Neuronal stem cell (in vitro differentiated cells): ENCODE data around the gene HOXA7.
A peak's percentile ranks its signal among the peaks of the same experiment; 100 is the strongest.

ENCODE experiments used
- DNase-seq: peaks from one replicate; pipeline ENCODE4 v3.0.0-alpha.2; 2013; ENCODE audit warnings: low spot score
- H2AFZ ChIP-seq: one replicate; pipeline ENCODE4 v1.6.1; 2013; ENCODE audit warnings: mild to moderate bottlenecking, low read length, inconsistent platforms
- H2AK5ac ChIP-seq: 2 replicates; pipeline ENCODE4 v1.6.1; 2013; ENCODE audit warnings: low read depth, mild to moderate bottlenecking, inconsistent platforms, low read length, moderate library complexity, mixed read lengths
- H2BK120ac ChIP-seq: 2 replicates; pipeline ENCODE4 v1.6.1; 2013; ENCODE audit warnings: low read depth, mild to moderate bottlenecking, inconsistent platforms, low read length, moderate library complexity, mixed read lengths
- H2BK12ac ChIP-seq: one replicate; pipeline ENCODE4 v1.6.1; 2013; ENCODE audit warnings: low read length, inconsistent platforms
- H2BK15ac ChIP-seq: 2 replicates; pipeline ENCODE4 v1.6.1; 2013; ENCODE audit warnings: mild to moderate bottlenecking, low read length, inconsistent platforms, mixed read lengths
- H2BK5ac ChIP-seq: one replicate; pipeline ENCODE4 v1.6.1; 2013; ENCODE audit warnings: inconsistent platforms, mild to moderate bottlenecking, low read length, moderate library complexity
- H3K14ac ChIP-seq: one replicate; pipeline ENCODE4 v1.6.1; 2013; ENCODE audit warnings: low read length, inconsistent platforms
- H3K18ac ChIP-seq: 2 replicates; pipeline ENCODE4 v1.6.1; 2013; ENCODE audit warnings: low read length, inconsistent platforms
- H3K23ac ChIP-seq: 2 replicates; pipeline ENCODE4 v1.6.1; 2013; ENCODE audit warnings: low read depth, mild to moderate bottlenecking, mixed read lengths, low read length, inconsistent platforms; ENCODE audit not compliant: poor library complexity
- H3K27ac ChIP-seq: replicated peaks from 3 replicates; pipeline ENCODE4 v1.5.1; 2013; ENCODE audit warnings: low read length, inconsistent platforms
- H3K27me3 ChIP-seq, 3 experiments: 2 replicates each; pipeline ENCODE4 v1.6.1; 2013; ENCODE audit warnings: low read length in 3 of 3, mild to moderate bottlenecking in 2 of 3, inconsistent platforms in 1 of 3, low read depth in 1 of 3, mixed read lengths in 1 of 3, moderate library complexity in 1 of 3; ENCODE audit not compliant: control insufficient read depth in 3 of 3, insufficient read depth in 3 of 3
- H3K36me3 ChIP-seq, 2 donors: replicated peaks in 1 of 2; 2 replicates each; pipeline ENCODE4 v1.6.1; 2013; ENCODE audit warnings: low read length in 2 of 2; ENCODE audit not compliant: control insufficient read depth in 2 of 2, insufficient read depth in 2 of 2
- H3K4ac ChIP-seq: 2 replicates; pipeline ENCODE4 v1.6.1; 2013; ENCODE audit warnings: inconsistent platforms, mild to moderate bottlenecking, low read length, moderate library complexity
- H3K4me1 ChIP-seq, 2 donors: 1 replicate in 1 of 2; 2 replicates in 1 of 2; pipeline ENCODE4 v1.6.1; 2013; ENCODE audit warnings: low read length in 2 of 2, low read depth in 1 of 2; ENCODE audit not compliant: control insufficient read depth in 2 of 2, insufficient read depth in 1 of 2
- H3K4me2 ChIP-seq: one replicate; pipeline ENCODE4 v1.6.1; 2013; ENCODE audit warnings: mild to moderate bottlenecking, low read length, inconsistent platforms; ENCODE audit not compliant: insufficient read depth, poor library complexity, severe bottlenecking
- H3K4me3 ChIP-seq, 2 donors: 2 replicates each; pipeline ENCODE4 v1.5.1; 2013; ENCODE audit warnings: low read length in 2 of 2, mild to moderate bottlenecking in 2 of 2, inconsistent platforms in 1 of 2, moderate library complexity in 1 of 2
- H3K79me1 ChIP-seq: one replicate; pipeline ENCODE4 v1.6.1; 2013; ENCODE audit warnings: low read depth, mild to moderate bottlenecking, inconsistent platforms, low read length, moderate library complexity
- H3K9ac ChIP-seq: one replicate; pipeline ENCODE4 v1.6.1; 2013; ENCODE audit warnings: mild to moderate bottlenecking, low read depth, low read length, inconsistent platforms; ENCODE audit not compliant: poor library complexity
- H3K9me3 ChIP-seq, 2 donors: replicated peaks in 1 of 2; 2 replicates each; pipeline versions ENCODE3 to v1.6.1; 2013; ENCODE audit warnings: low read length in 2 of 2, mild to moderate bottlenecking in 2 of 2, inconsistent platforms in 1 of 2, low read depth in 1 of 2, mixed read lengths in 1 of 2, moderate library complexity in 1 of 2; ENCODE audit not compliant: control insufficient read depth in 2 of 2, insufficient read depth in 1 of 2
- H4K8ac ChIP-seq: one replicate; pipeline ENCODE4 v1.6.1; 2013; ENCODE audit warnings: low read depth, mild to moderate bottlenecking, inconsistent platforms, low read length, moderate library complexity
- H4K91ac ChIP-seq: one replicate; pipeline ENCODE4 v1.6.1; 2013; ENCODE audit warnings: low read length, low read depth, mild to moderate bottlenecking, inconsistent platforms; ENCODE audit not compliant: poor library complexity
- WGBS, 2 donors: extraction: QIAGEN DNeasy Blood & Tissue Kit; methylation state at CpG; one replicate each; pipeline ENCODE4 v1.1.7; 2013; ENCODE audit warnings: missing lambda C conversion rate in 2 of 2, mixed read lengths in 1 of 2; ENCODE audit not compliant: insufficient read length in 2 of 2, insufficient replicate concordance in 1 of 2; ENCODE audit errors: extremely low coverage in 2 of 2; 5-methylcytosine and 5-hydroxymethylcytosine counted together

The HOXA7 gene

DNA sequence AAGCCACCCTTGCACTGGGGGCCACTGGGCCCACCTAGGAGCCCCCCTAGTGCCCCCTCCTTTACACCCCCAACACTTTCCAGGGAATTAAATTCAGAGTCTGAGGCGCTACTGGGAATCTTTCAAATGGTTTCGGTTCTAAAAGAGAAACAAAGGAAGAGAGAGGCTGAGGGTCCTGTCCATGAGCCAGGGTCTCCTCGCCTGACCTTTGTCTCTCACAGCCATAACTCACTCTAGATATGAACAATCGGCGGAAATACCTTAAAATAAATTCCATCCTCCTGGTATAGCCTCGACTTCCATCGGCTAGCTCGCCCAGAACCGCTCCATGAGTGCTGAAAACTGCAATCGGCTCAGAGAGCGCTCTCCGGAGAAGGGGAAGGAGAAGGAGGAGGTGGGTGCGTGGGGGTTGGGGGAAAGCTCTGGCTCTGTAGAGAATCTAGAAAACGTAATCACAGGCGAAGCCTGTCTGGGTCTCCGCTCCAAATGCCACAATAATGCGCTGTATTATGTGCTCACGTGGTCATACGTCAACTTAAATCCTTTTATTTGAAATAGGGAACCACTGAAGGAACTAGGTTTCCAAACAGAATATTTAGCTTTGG, 38.5 kb downstream of the HOXA7 start:
- H3K4me3 ChIP-seq = no peak overlapping the region
- H4K8ac ChIP-seq = no peak overlapping the region

DNA sequence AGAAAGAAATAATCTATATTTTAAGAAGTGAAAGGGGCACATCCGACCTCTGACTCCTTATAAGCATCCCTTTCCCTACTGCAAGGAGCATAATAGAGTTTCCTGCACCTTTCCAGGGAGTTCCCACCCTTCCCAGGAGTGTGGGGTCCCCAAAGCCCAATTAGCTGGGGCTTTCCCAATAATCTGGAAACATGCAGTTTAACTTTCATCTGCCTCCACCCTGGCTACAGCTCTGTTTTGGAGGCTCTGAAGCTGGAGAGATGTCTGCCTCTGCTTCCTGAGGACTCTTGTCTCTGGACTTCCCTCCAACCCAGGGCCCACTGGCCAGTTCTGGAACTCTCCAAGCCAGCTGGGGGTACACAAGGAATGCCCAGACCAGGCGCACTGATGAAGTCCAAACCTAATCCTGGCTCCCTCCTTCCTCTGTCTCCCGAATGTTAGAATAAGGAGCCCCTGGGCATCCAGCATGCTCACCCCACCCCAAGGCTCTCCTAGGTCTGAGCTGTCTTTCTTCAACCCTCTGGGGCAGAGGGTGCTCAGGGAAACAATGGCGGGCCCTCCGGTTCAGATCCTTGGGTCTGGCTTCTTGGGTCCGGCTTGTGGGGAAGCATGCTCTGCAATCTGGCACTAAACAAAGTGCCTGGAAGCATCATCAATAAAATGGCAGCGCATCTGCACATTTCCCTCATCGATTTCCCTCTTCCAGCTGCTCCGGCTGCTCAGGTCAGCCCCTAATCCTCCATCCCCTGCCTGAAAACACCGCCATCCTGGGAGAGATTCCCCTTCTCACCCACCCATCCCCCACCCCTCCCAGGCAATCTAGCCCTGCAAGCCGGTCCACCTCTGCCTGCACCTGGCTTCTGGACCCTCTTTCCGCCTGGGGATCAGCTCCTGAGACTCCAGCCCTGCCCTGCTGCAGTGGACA, 39.3 kb downstream of the HOXA7 start:
- no peak overlapping the region for H3K23ac ChIP-seq
- no peak overlapping the region for H2BK5ac ChIP-seq
- no peak overlapping the region for H2AK5ac ChIP-seq
- no peaks in the 10 kb centered on the region for H3K79me1 ChIP-seq
- H3K9me3 ChIP-seq = peaks cover 0 to 2% of the 10 kb centered on the region in 2 donors
- H4K91ac ChIP-seq = no peak overlapping the region
- no peak overlapping the region for H3K9ac ChIP-seq
- H3K4me3 ChIP-seq = no peak overlapping the region
- no peak overlapping the region for H2BK15ac ChIP-seq
- no peaks in the 10 kb centered on the region for H3K36me3 ChIP-seq
- no peak overlapping the region for H2BK12ac ChIP-seq
- peak overlapping the region; percentile 47 for H3K14ac ChIP-seq
- peaks cover 55 to 95% (median 91%) of the 10 kb centered on the region in 3 experiments for H3K27me3 ChIP-seq
- H3K27ac ChIP-seq = no peak overlapping the region
- no CpG with 5 or more reads among the region's 12 CpGs for WGBS, 2 donors
- no peaks in the 10 kb centered on the region for H3K4me1 ChIP-seq
- H2BK120ac ChIP-seq = no peak overlapping the region
- no peak overlapping the region for H3K4me2 ChIP-seq
- H3K18ac ChIP-seq = no peak overlapping the region
- DNase-seq = no peak
- H2AFZ ChIP-seq = no peak overlapping the region
- H3K4ac ChIP-seq = no peak overlapping the region
- no peak overlapping the region for H4K8ac ChIP-seq

More for the DNA sequence above, 38.5 kb downstream of the HOXA7 start:
- no peak overlapping the region for H2BK5ac ChIP-seq
- H3K27me3 ChIP-seq = peaks cover 61 to 95% (median 94%) of the 10 kb centered on the region in 3 experiments
- no peaks in the 10 kb centered on the region for H3K36me3 ChIP-seq
- no peak overlapping the region for H4K91ac ChIP-seq
- no peaks in the 10 kb centered on the region for H3K4me1 ChIP-seq
- H3K79me1 ChIP-seq = no peaks in the 10 kb centered on the region
- no CpG with 5 or more reads among the region's 19 CpGs for WGBS, 2 donors
- no peak overlapping the region for H2BK15ac ChIP-seq
- H3K14ac ChIP-seq = no peak overlapping the region
- no peak overlapping the region for H3K9ac ChIP-seq
- no peak overlapping the region for H2AK5ac ChIP-seq
- H3K4ac ChIP-seq = no peak overlapping the region
- no peak overlapping the region for H2BK120ac ChIP-seq
- H3K9me3 ChIP-seq = peaks cover 0 to 4% of the 10 kb centered on the region in 2 donors
- H3K4me2 ChIP-seq = no peak overlapping the region
- H3K18ac ChIP-seq = no peak overlapping the region
- no peak for DNase-seq
- no peak overlapping the region for H3K23ac ChIP-seq
- no peak overlapping the region for H2BK12ac ChIP-seq
- no peak overlapping the region for H2AFZ ChIP-seq
- H3K27ac ChIP-seq = no peak overlapping the region

DNA sequence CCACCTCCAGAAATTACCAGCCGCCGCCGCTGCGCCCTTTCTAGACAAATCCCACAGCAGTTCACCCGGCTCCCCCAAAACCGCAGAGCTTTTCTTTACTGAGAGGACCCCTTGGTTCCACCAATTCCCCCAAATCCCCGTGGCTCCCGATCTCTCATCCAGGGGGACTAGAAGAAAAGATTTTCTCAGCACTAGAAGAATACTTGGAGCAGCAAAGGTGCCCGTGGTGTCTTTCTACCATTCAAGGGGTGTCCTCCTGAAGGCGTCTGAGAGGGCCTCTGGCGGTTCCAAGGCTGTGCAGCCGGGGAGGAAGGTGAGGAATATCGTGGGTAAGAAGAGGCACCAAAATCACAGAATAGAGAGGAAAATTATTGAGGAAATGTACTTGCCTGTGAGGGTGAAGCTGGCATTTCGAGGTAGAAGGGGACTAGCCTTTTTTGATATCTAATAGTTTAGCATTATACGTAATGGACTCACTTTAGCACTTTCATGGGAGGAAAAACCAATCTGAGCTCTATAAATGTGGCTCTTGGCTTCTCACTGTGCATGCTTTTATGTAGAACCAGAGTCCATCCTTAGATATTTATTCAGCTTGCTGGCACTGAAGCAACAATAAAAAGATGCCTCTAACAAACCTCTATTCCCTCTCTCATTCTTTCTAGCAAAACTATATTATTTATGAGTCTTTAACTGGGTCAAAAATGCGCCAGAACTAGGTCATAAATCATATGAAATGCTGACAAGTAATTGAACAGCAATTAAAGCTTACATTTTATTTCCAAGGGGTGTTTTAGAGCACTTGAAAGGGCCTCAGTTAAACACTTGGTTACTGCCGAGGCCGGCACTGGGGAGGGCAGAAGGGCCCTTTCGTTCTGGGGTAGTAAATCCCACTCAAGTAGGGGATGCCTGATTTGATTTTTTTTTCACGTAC, 40.2 kb downstream of the HOXA7 start:
- Histone ChIP-seq H3K36me3 (no peaks in the 10 kb centered on the region), H4K91ac (no peak overlapping the region), H3K27ac (no peak overlapping the region), H3K4me3 (no peak overlapping the region), H2BK5ac (no peak overlapping the region), H3K4ac (no peak overlapping the region), H3K79me1 (no peaks in the 10 kb centered on the region), H3K9me3 (peaks cover 0 to 2% of the 10 kb centered on the region in 2 donors), H2BK12ac (no peak overlapping the region), H2BK15ac (no peak overlapping the region), H3K4me2 (no peak overlapping the region), H3K18ac (no peak overlapping the region), H4K8ac (no peak overlapping the region), H2BK120ac (no peak overlapping the region), H2AFZ (no peak overlapping the region), H3K27me3 (peaks cover 52 to 95% (median 91%) of the 10 kb centered on the region in 3 experiments), H3K23ac (no peak overlapping the region), H3K9ac (no peak overlapping the region), H2AK5ac (no peak overlapping the region), H3K4me1 (no peaks in the 10 kb centered on the region), H3K14ac (no peak overlapping the region)
- WGBS, 2 donors = no CpG with 5 or more reads among the region's 20 CpGs
- no peak for DNase-seq
